ENCODE data around the gene GRAMD2B. TPM values are rescaled to one million over a fixed set of nuclear protein-coding genes. Genes with fewer than 3 reads are reported as not detected.

GRAMD2B gene
- total and polyA plus RNA-seq, 2 experiments from 2014 or later: 18.9 to 32.5 TPM

DNA sequence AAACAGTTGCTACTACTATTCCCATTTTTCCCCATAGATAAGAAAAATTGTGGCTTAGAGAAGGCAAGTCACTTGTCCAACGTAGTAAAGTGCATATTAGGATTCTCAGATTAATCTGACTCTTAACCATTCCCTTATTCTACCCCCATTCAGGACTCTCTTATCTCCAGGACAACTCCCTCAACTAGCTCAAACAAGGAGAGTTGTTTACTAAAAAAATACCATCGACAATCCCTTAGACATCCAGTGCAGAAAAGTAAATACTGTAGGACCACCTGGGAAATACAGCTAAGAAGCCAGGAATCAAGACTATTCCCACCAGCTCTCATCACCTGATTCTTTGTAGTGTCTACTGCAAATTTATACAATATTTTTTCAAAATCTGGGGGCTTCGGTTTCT, 9.4 kb upstream of the GRAMD2B start:
- no peak for TF ChIP-seq EZH2 (IDR thresholded peaks at IDR 0.05; ENCODE audit: borderline replicate concordance)
- TF ChIP-seq, protein P1, sequence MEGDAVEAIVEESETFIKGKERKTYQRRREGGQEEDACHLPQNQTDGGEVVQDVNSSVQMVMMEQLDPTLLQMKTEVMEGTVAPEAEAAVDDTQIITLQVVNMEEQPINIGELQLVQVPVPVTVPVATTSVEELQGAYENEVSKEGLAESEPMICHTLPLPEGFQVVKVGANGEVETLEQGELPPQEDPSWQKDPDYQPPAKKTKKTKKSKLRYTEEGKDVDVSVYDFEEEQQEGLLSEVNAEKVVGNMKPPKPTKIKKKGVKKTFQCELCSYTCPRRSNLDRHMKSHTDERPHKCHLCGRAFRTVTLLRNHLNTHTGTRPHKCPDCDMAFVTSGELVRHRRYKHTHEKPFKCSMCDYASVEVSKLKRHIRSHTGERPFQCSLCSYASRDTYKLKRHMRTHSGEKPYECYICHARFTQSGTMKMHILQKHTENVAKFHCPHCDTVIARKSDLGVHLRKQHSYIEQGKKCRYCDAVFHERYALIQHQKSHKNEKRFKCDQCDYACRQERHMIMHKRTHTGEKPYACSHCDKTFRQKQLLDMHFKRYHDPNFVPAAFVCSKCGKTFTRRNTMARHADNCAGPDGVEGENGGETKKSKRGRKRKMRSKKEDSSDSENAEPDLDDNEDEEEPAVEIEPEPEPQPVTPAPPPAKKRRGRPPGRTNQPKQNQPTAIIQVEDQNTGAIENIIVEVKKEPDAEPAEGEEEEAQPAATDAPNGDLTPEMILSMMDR (IDR thresholded peaks at IDR 0.05; ENCODE audit: poor library complexity): no peak
- TF ChIP-seq EZH2phosphoT487 (IDR thresholded peaks at IDR 0.05; ENCODE audit: low read depth, severe bottlenecking, unreplicated experiment): no peak
- no peaks in the 10 kb centered on the region for H3K9me3 ChIP-seq (ENCODE audit: low read depth)
- 67% methylated on average over 3 of the region's 3 CpGs for WGBS (ENCODE audit: low lambda C conversion rate, missing lambda C conversion rate)
- H2AFZ ChIP-seq: no peak overlapping the region
- peaks cover 20% of the 10 kb centered on the region for H3K79me2 ChIP-seq
- no peak for DNase-seq (ENCODE audit: low spot score)
- H3K36me3 ChIP-seq (replicated peaks; ENCODE audit: insufficient read depth, low read depth): no peaks in the 10 kb centered on the region
- H4K20me1 ChIP-seq (ENCODE audit: insufficient read depth, poor library complexity, severe bottlenecking): no peaks in the 10 kb centered on the region
- H3K27ac ChIP-seq: no peak overlapping the region
- H3K9me2 ChIP-seq (replicated peaks; ENCODE audit: insufficient read depth): no peaks in the 10 kb centered on the region
- no peak overlapping the region for H3K4me3 ChIP-seq
- no peaks in the 10 kb centered on the region for H3K4me1 ChIP-seq (ENCODE audit: insufficient read depth)
- no peak overlapping the region for H3K4me2 ChIP-seq
- H3K27me3 ChIP-seq: no peaks in the 10 kb centered on the region

DNA sequence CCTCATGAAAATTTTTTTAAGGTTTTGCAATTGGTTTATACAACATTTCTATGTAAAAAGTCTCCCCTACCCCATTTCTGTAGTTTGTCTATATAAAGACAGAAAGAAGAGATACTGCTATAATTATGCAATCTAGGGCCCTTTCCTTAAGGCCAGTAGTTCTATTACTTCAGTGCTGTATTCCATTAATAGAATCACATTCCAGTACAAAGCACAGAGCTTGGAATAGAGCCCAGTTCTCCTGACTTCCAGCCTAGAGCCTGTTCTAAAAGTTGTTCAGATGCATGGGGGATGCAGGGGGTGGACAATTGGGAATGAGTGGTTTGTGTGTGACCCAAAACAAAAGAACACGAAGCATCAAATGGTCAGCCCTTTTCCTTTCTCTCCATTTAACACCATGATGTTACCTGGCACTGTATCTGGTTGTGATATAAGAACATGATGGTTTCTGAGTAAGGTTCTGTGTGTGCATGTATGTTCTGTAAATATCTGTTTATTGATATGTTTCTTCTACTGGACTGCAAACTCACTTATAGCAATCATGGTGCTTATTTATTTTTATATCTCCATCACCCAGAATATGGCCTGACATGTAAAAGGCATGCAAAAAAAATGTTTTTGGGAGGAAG, 8.2 kb upstream of the GRAMD2B start:
- Histone ChIP-seq H2AFZ (no peak overlapping the region), H3K27ac (no peak overlapping the region), H3K4me2 (no peak overlapping the region), H4K20me1 (ENCODE audit: insufficient read depth, poor library complexity, severe bottlenecking) (no peaks in the 10 kb centered on the region), H3K79me2 (peaks cover 20% of the 10 kb centered on the region), H3K4me1 (ENCODE audit: insufficient read depth) (no peaks in the 10 kb centered on the region), H3K36me3 (replicated peaks; ENCODE audit: insufficient read depth, low read depth) (no peaks in the 10 kb centered on the region), H3K4me3 (no peak overlapping the region), H3K9me3 (ENCODE audit: low read depth) (no peaks in the 10 kb centered on the region), H3K27me3 (no peaks in the 10 kb centered on the region), H3K9me2 (replicated peaks; ENCODE audit: insufficient read depth) (no peaks in the 10 kb centered on the region)
- WGBS (ENCODE audit: low lambda C conversion rate, missing lambda C conversion rate): 92% methylated on average over 1 of the region's 1 CpG
- TF ChIP-seq EZH2 (IDR thresholded peaks at IDR 0.05; ENCODE audit: borderline replicate concordance): no peak
- TF ChIP-seq EZH2phosphoT487 (IDR thresholded peaks at IDR 0.05; ENCODE audit: low read depth, severe bottlenecking, unreplicated experiment): no peak
- TF ChIP-seq, protein P1 (IDR thresholded peaks at IDR 0.05; ENCODE audit: poor library complexity): no peak
- DNase-seq (ENCODE audit: low spot score): peak; percentile 16

GRCh38 chr5:126415789-126416188, 7.4 kb upstream of the GRAMD2B start:
- Histone ChIP-seq H3K9me2 (replicated peaks; ENCODE audit: insufficient read depth) (no peaks in the 10 kb centered on the region), H3K36me3 (replicated peaks; ENCODE audit: insufficient read depth, low read depth) (no peaks in the 10 kb centered on the region), H3K9me3 (ENCODE audit: low read depth) (no peaks in the 10 kb centered on the region), H3K27ac (no peak overlapping the region), H2AFZ (no peak overlapping the region), H3K27me3 (no peaks in the 10 kb centered on the region), H3K4me3 (no peak overlapping the region), H4K20me1 (ENCODE audit: insufficient read depth, poor library complexity, severe bottlenecking) (no peaks in the 10 kb centered on the region), H3K79me2 (peaks cover 18% of the 10 kb centered on the region), H3K4me2 (no peak overlapping the region), H3K4me1 (ENCODE audit: insufficient read depth) (no peaks in the 10 kb centered on the region)
- TF ChIP-seq EZH2phosphoT487 (IDR thresholded peaks at IDR 0.05; ENCODE audit: low read depth, severe bottlenecking, unreplicated experiment): no peak
- TF ChIP-seq, protein P1 (IDR thresholded peaks at IDR 0.05; ENCODE audit: poor library complexity): no peak
- TF ChIP-seq EZH2 (IDR thresholded peaks at IDR 0.05; ENCODE audit: borderline replicate concordance): no peak
- 96% methylated on average over 4 of the region's 4 CpGs for WGBS (ENCODE audit: low lambda C conversion rate, missing lambda C conversion rate)
- DNase-seq (ENCODE audit: low spot score): no peak
